ENCODE measurements around the gene IFIT1. TPM values are rescaled to one million over a fixed set of nuclear protein-coding genes. Genes with fewer than 3 reads are reported as not detected.
"Not testable (repeated sequence)": the region's sequence is repeated elsewhere in the genome, so short reads cannot be mapped to it uniquely, and the experiment has no call there.

IFIT1 gene
- total RNA-seq, 4 donors from 2014 or later, result 10.6 to 15.4 (median 11.9) TPM

DNA sequence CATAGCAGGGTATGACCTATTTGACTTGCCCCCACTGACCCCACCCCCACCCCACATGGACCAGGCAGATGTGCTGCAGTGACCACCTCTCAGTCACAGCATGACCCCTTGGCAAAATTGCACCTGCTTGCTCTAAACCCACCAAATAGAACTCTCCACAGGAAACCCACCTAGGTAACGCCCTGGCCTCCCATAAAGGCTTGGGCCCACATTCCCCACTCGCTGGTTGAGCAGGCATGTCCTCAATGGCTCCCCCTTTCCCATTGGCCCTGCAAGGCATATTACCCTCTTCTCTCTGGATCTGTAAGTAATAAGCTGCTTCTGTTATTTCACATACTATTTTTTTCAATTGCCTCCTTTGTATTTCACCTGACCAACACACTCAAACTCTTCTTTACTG lies 2.7 kb downstream of the IFIT1 start:
- Histone ChIP-seq H3K36me3 (no peaks in the 10 kb centered on the region), H3K9me3 (no peaks in the 10 kb centered on the region), H3K27ac (replicated peaks in 1 of 4) (no peak overlapping the region), H3K4me1 (peaks cover 27 to 55% (median 52%) of the 10 kb centered on the region in 4 donors), H3K4me3 (peak overlapping the region in 1 of 4 donors; percentile 4), H3K27me3 (no peaks in the 10 kb centered on the region)
- intact Hi-C loops (cut with DNase I), result no loop called here
- DNase-seq (ENCODE audit: extremely low spot score), result peak; percentile 83
- 92% methylated on average over 2 of the region's 2 CpGs for WGBS
- TF ChIP-seq POLR2AphosphoS5 (IDR thresholded peaks at IDR 0.05) (no peak), POLR2A (IDR thresholded peaks at IDR 0.05; ENCODE audit: low read depth) (no peak), EP300 (IDR thresholded peaks at IDR 0.05) (no peak), CTCF (IDR thresholded peaks at IDR 0.05) (no peak)

DNA sequence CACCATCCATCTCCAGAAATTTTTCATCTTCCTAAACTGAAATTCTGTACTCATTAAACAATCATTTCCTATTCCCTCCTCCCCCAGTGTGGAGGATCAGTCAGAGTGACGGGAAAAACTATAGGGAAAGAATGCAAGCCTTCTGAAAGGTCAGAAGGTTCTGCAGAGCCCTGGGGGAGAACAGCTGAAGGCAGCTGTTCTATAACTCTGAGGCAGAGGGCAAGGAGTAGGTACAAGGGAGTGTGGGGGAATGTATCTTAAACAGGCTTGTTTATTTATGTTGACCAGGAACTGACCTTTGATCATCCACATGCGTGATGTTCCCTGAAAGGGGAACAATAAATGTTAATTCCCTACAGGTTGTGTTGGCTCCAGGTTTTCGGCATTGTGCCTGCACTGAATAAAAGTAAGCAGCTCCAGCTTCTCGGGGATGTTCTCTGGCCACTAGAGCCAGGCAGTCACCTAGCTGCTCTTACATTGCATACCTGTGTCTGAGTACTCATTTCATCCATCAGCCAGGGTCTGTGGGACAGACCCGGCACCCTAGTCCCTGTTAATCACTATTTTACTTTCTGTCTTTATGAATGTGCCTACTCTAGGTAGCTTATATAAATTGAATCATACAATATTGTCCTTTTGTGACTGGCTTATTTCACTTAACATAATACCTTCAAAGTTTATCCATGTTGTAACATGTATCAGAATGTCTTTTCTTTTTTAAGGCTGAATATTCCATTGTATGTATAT lies 5.8 kb downstream of the IFIT1 start:
- Histone ChIP-seq H3K4me3 (no peak overlapping the region), H3K36me3 (peaks cover 0 to 13% (median 10%) of the 10 kb centered on the region in 4 donors), H3K4me1 (peaks cover 17 to 27% (median 26%) of the 10 kb centered on the region in 4 donors), H3K9me3 (no peaks in the 10 kb centered on the region), H3K27me3 (no peaks in the 10 kb centered on the region), H3K27ac (replicated peaks in 1 of 4) (no peak overlapping the region)
- peak; percentile 60 for DNase-seq (ENCODE audit: extremely low spot score)
- intact Hi-C loops (cut with DNase I), result no loop called here
- TF ChIP-seq EP300 (IDR thresholded peaks at IDR 0.05) (no peak), POLR2AphosphoS5 (IDR thresholded peaks at IDR 0.05) (no peak), CTCF (IDR thresholded peaks at IDR 0.05) (no peak), POLR2A (IDR thresholded peaks at IDR 0.05; ENCODE audit: low read depth) (no peak)
- WGBS, result 79% methylated on average over 5 of the region's 5 CpGs

DNA sequence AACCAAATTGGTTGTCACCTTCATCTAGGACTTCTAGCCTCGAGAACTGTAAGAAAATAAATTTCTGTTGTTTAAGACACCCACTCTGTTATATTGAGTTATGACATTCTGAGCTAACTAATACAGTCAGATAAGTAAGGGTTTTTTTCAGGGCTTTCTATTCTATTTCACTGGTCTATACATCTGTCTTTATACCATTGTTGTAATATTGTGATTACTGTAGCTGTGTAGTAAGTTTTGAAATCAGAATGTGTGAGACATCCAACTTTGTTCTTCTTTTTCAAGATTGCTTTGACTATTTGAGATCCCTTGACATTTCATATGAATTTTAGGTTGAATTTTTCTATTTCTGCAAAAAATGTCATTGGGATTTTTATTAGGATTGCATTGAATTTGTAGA lies 7.5 kb downstream of the IFIT1 start:
- intact Hi-C loops (cut with DNase I), result no loop called here
- DNase-seq (ENCODE audit: extremely low spot score), result no peak
- no peak for TF ChIP-seq POLR2AphosphoS5 (IDR thresholded peaks at IDR 0.05)
- TF ChIP-seq POLR2A (IDR thresholded peaks at IDR 0.05; ENCODE audit: low read depth), result no peak
- no peak overlapping the region for H3K27ac ChIP-seq (replicated peaks in 1 of 4)
- peaks cover 2 to 25% (median 23%) of the 10 kb centered on the region in 4 donors for H3K4me1 ChIP-seq
- H3K9me3 ChIP-seq, result no peaks in the 10 kb centered on the region
- peaks cover 0 to 30% (median 16%) of the 10 kb centered on the region in 4 donors for H3K36me3 ChIP-seq
- H3K27me3 ChIP-seq, result no peaks in the 10 kb centered on the region
- no peak overlapping the region for H3K4me3 ChIP-seq
- WGBS, result 82% methylated on average over 1 of the region's 1 CpG

GRCh38 chr10:89403043-89403442 lies 10.6 kb downstream of the IFIT1 start:
- H3K9me3 ChIP-seq, result no peaks in the 10 kb centered on the region
- H3K4me1 ChIP-seq, result peaks cover 0 to 18% (median 14%) of the 10 kb centered on the region in 4 donors
- peaks cover 0 to 35% (median 16%) of the 10 kb centered on the region in 4 donors for H3K36me3 ChIP-seq
- no peak for TF ChIP-seq EP300 (IDR thresholded peaks at IDR 0.05)
- TF ChIP-seq CTCF (IDR thresholded peaks at IDR 0.05), result no peak
- no peak for TF ChIP-seq POLR2AphosphoS5 (IDR thresholded peaks at IDR 0.05)
- TF ChIP-seq POLR2A (IDR thresholded peaks at IDR 0.05; ENCODE audit: low read depth), result no peak
- H3K27ac ChIP-seq (replicated peaks in 1 of 4), result no peak overlapping the region
- no peaks in the 10 kb centered on the region for H3K27me3 ChIP-seq
- DNase-seq (ENCODE audit: extremely low spot score), result no peak
- WGBS, result 81% methylated on average over 2 of the region's 2 CpGs
- no peak overlapping the region for H3K4me3 ChIP-seq
- intact Hi-C loops (cut with DNase I), result no loop called here

DNA sequence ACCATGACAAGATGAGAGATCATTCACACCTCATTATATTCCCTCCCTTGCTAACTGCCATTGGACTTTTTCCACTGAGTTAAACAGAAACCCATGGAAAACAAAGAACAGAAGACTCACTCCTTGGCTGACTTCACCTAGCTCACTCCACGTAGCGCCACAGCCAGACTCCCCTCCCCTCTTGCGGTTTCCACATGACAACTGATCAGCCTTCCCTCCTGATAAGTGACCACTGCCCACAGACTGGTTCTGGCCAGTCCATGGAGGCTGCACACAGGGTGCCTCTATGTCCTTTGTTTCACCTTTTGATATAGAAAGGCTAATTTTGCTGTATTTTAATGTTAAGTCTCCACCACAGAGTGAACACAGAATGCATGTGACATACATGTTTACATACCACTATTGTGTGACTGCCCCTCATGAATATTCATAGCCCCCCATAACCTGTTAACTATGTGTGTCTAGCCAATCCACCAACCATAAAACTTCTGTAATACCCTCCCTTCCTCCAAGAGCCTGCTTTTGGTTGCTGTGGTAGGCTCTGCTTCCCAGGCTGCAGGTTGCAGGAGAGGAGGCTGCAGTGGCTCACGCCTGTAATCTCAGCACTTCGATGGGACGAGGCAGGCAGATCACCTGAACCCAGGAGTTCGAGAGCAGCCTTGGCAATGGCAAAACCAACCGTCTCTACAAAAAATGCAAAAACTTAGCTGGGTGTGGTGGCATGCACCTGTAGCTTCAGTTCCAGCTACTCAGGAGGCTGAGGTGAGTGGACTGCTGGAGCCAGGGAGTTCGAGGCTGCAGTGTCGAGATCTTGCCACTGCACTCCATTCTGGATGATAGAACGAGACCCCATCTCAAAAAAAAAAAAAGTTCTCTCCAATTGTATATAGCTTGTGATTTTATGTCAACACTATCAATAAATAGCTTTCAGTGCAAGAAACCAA lies 12.0 kb downstream of the IFIT1 start:
- peak overlapping the region in 3 of 4 donors; percentile 20 to 50 (median 48) for H3K27ac ChIP-seq (replicated peaks in 1 of 4)
- H3K36me3 ChIP-seq, result peaks cover 0 to 35% (median 16%) of the 10 kb centered on the region in 4 donors
- no peaks in the 10 kb centered on the region for H3K27me3 ChIP-seq
- H3K4me1 ChIP-seq, result peaks cover 0 to 14% (median 11%) of the 10 kb centered on the region in 4 donors
- no peak overlapping the region for H3K4me3 ChIP-seq
- intact Hi-C loops (cut with DNase I), result no loop called here
- 66% methylated on average over 8 of the region's 11 CpGs for WGBS
- no peaks in the 10 kb centered on the region for H3K9me3 ChIP-seq
- DNase-seq (ENCODE audit: extremely low spot score), result peak; percentile 78
- no peak for TF ChIP-seq EP300 (IDR thresholded peaks at IDR 0.05)
- TF ChIP-seq POLR2A (IDR thresholded peaks at IDR 0.05; ENCODE audit: low read depth), result no peak
- TF ChIP-seq POLR2AphosphoS5 (IDR thresholded peaks at IDR 0.05), result no peak
- TF ChIP-seq CTCF (IDR thresholded peaks at IDR 0.05), result no peak

DNA sequence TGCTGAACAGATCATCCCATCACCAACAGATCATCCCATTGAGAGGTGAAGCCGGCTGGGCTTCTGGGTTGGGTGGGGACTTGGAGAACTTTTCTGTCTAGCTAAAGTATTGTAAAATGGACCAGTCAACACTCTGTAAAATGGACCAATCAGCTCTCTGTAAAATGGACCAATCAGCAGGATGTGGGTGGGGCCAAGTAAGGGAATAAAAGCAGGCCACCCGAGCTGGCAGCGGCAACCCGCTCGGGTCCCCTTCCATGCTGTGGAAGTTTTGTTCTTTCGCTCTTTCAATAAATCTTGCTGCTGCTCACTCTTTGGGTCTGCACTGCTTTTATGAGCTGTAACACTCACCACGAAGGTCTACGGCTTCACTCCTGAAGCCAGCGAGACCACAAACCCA lies 13.8 kb downstream of the IFIT1 start:
- DNase-seq (ENCODE audit: extremely low spot score), result peak; percentile 50
- H3K27me3 ChIP-seq; H3K9me3 ChIP-seq; H3K4me3 ChIP-seq; intact Hi-C loops (cut with DNase I); H3K27ac ChIP-seq (replicated peaks in 1 of 4): not testable (repeated sequence)
- peaks cover 0 to 14% (median 11%) of the 10 kb centered on the region in 4 donors for H3K4me1 ChIP-seq
- H3K36me3 ChIP-seq, result peaks cover 0 to 35% (median 16%) of the 10 kb centered on the region in 4 donors
- 98% methylated on average over 9 of the region's 9 CpGs for WGBS

DNA sequence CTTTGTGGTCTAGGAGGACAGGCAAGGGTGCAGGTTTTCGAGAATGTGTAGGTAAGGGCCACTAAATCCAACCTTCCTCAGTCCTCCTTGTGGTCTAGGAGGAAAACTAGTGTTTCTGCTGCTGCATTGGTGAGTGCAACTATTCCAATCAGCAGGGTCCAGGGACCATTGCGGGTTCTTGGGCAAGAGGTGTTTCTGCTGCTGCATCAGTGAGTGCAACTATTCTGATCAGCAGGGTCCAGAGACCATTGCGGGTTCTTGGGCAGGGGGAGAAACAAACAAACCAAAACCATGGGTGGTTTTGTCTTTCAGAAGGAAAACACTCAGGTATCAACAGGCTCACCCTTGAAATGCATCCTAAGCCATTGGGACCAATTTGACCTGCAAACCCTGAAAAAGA lies 15.4 kb downstream of the IFIT1 start:
- H3K4me1 ChIP-seq, result peaks cover 0 to 14% (median 11%) of the 10 kb centered on the region in 4 donors
- H3K27ac ChIP-seq (replicated peaks in 1 of 4); H3K4me3 ChIP-seq; H3K9me3 ChIP-seq; H3K27me3 ChIP-seq; intact Hi-C loops (cut with DNase I): not testable (repeated sequence)
- peaks cover 0 to 26% (median 10%) of the 10 kb centered on the region in 4 donors for H3K36me3 ChIP-seq
- DNase-seq (ENCODE audit: extremely low spot score), result peak; percentile 57
- WGBS, result 90% methylated on average over 2 of the region's 3 CpGs
